PC-9 (cell line): ENCODE data around the gene RICTOR. TPM values are rescaled to one million over a fixed set of nuclear protein-coding genes. Genes with fewer than 3 reads are reported as not detected.

Experiments
- BruUV-seq: library from RNA; stranded (reverse); fragments of 400-500 nt; replicated peaks from 2 replicates; lab custom pipeline; 2021; lab: Mats Ljungman, UMichigan
- CTCF ChIA-PET: fragments of 300-600 bp; sonication (Branson Sonifier 250); formaldehyde crosslinking; loops from one replicate; lab custom pipeline; 2022; ENCODE audit warnings: antibody characterized with exemption; lab: Charles Lee
- POLR2A ChIA-PET: fragments of 300-600 bp; sonication (Branson Sonifier 250); formaldehyde crosslinking; loops from one replicate; lab custom pipeline; 2022; ENCODE audit warnings: antibody characterized with exemption; ENCODE audit not compliant: unreplicated experiment; lab: Charles Lee
- DNase-seq, 2 experiments: peaks; one replicate each; pipeline versions ENCODE4 v3.0.0 to v3.0.0-alpha.2; 2015 to 2022; ENCODE audit warnings: mixed read lengths in 1 of 2
- H2AFZ ChIP-seq: fragments of 200-600 bp; sonication (generic); 2 replicates; pipeline ENCODE4 v1.8.1; 2017; ENCODE audit warnings: antibody characterized with exemption
- H3F3A ChIP-seq: fragments of 200-600 bp; sonication (generic); 2 replicates; pipeline ENCODE4 v1.8.1; 2017; ENCODE audit warnings: antibody characterized with exemption, mild to moderate bottlenecking, low read depth; ENCODE audit not compliant: insufficient read depth
- H3K27ac ChIP-seq: fragments of 200-600 bp; sonication (generic); 2 replicates; pipeline ENCODE4 v1.6.1; 2016; ENCODE audit warnings: mixed run types
- H3K27me3 ChIP-seq: fragments of 200-600 bp; sonication (generic); 2 replicates; pipeline ENCODE4 v1.6.1; 2016; ENCODE audit warnings: low read depth, mixed run types; ENCODE audit not compliant: insufficient read depth
- H3K36me3 ChIP-seq: fragments of 200-600 bp; sonication (generic); 2 replicates; pipeline ENCODE4 v1.6.1; 2016; ENCODE audit warnings: low read depth, mixed run types
- H3K4me1 ChIP-seq: fragments of 200-600 bp; sonication (generic); replicated peaks from 2 replicates; pipeline ENCODE4 v1.6.1; 2016; ENCODE audit warnings: mixed run types; ENCODE audit not compliant: insufficient read depth
- H3K4me2 ChIP-seq: fragments of 200-600 bp; sonication (generic); 2 replicates; pipeline ENCODE4 v1.6.1; 2017; ENCODE audit warnings: mixed run types
- H3K4me3 ChIP-seq: fragments of 200-600 bp; sonication (generic); 2 replicates; pipeline ENCODE4 v1.6.1; 2016; ENCODE audit warnings: mixed run types
- H3K79me2 ChIP-seq: fragments of 200-600 bp; sonication (generic); 2 replicates; pipeline ENCODE4 v1.6.1; 2017; ENCODE audit warnings: low read depth, mixed run types
- H3K9me2 ChIP-seq: fragments of 200-600 bp; sonication (generic); 2 replicates; pipeline ENCODE4 v1.8.1; 2017; ENCODE audit warnings: mild to moderate bottlenecking; ENCODE audit not compliant: insufficient read depth
- H3K9me3 ChIP-seq: fragments of 200-600 bp; sonication (generic); 2 replicates; pipeline ENCODE4 v1.8.1; 2016; ENCODE audit warnings: low read depth; ENCODE audit not compliant: insufficient read depth
- H4K20me1 ChIP-seq: fragments of 200-600 bp; sonication (generic); 2 replicates; pipeline ENCODE4 v1.8.1; 2017; ENCODE audit not compliant: insufficient read depth
- EZH2 ChIP-seq: fragments of 200-600 bp; sonication (generic); IDR thresholded peaks from 2 replicates; pipeline ENCODE4 v1.8.0; 2017; ENCODE audit warnings: antibody characterized with exemption, low read depth
- intact Hi-C: fragments of 100-400 bp; cut with micrococcal nuclease; formaldehyde crosslinking; loops from one replicate; pipeline ENCODE4 v1.10.0; 2022; ENCODE audit not compliant: unreplicated experiment
- total RNA-seq: library from RNA; stranded (reverse); gene quantifications from 2 replicates; pipeline ENCODE4 v1.2.3, GENCODE V29; 2021
- TF ChIP-seq, protein P1 (sequence below): fragments of 200-600 bp; sonication (generic); conservative IDR thresholded peaks from 2 replicates; pipeline ENCODE4 v1.6.1; 2017; ENCODE audit warnings: mixed run types, antibody characterized with exemption, mild to moderate bottlenecking, moderate library complexity

The RICTOR gene
- total RNA-seq, 1 experiment from 2014 or later: 103 TPM

DNA sequence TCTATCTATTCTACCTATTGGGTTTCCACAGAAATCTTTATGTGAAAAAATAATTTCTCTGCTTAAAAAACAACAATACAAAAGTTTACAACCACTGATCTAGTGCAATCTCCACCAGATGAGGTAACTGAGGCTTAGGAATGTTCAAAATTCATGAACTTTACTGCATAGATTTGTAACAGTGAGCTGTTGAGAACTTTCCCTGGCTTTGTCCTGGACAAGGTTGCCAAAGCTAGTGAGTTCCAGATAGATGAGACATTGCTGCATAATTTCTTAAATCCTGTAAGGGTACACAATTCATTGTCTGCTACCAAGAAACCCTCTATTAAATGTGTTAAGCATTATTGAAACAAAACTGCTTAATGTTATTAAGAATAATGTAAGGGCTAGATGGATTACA lies 125.7 kb downstream of the RICTOR start:
- ChIA-PET CTCF (interaction anchor here (1.2 kb wide), 1 partner anchor 26 kb away, joined by 3 read pairs; no protein-coding TSS in a partner anchor), POLR2A (interaction anchor here (0.5 to 0.7 kb wide), 2 partner anchors 476 to 1930 kb away, joined by 4 to 15 read pairs; no protein-coding TSS in a partner anchor)
- Histone ChIP-seq H3K27ac (no peak overlapping the region), H2AFZ (no peak overlapping the region), H3K4me1 (no peaks in the 10 kb centered on the region), H3K9me3 (no peaks in the 10 kb centered on the region), H3K36me3 (peaks cover 77% of the 10 kb centered on the region), H3K4me3 (no peak overlapping the region), H3K79me2 (no peaks in the 10 kb centered on the region), H3K9me2 (no peaks in the 10 kb centered on the region), H3F3A (no peaks in the 10 kb centered on the region; the same call in none of the 2 replicates), H3K27me3 (no peaks in the 10 kb centered on the region), H3K4me2 (no peak overlapping the region), H4K20me1 (0 out of 2 replicates have a peak, but pooled peaks cover 6% of the 10 kb centered on the region)
- intact Hi-C loops: no loop called here
- no TSS peak for BruUV-seq
- no peak for TF ChIP-seq EZH2
- TF ChIP-seq, protein P1, sequence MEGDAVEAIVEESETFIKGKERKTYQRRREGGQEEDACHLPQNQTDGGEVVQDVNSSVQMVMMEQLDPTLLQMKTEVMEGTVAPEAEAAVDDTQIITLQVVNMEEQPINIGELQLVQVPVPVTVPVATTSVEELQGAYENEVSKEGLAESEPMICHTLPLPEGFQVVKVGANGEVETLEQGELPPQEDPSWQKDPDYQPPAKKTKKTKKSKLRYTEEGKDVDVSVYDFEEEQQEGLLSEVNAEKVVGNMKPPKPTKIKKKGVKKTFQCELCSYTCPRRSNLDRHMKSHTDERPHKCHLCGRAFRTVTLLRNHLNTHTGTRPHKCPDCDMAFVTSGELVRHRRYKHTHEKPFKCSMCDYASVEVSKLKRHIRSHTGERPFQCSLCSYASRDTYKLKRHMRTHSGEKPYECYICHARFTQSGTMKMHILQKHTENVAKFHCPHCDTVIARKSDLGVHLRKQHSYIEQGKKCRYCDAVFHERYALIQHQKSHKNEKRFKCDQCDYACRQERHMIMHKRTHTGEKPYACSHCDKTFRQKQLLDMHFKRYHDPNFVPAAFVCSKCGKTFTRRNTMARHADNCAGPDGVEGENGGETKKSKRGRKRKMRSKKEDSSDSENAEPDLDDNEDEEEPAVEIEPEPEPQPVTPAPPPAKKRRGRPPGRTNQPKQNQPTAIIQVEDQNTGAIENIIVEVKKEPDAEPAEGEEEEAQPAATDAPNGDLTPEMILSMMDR: no peak
- no peak for DNase-seq

DNA sequence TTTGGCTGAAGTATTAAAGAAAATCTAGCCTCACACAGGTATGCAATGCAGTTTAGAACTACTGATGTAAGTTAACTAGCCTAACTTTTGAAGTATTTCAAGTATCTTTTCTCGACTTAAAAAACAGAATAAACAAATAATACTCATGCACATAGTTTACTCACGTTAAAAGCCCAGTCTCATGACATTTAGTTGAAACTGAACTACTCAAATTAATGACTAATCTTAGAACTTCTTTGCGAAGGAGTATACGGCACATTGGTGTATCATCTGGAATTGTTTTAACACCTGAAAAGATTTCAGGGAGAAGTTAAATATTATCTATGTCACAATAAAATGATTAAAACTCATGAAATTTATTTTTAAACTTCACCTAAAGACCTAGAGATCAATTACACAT lies 129.9 kb downstream of the RICTOR start:
- no peak for TF ChIP-seq EZH2
- TF ChIP-seq, protein P1: no peak
- no TSS peak for BruUV-seq
- ChIA-PET POLR2A (interaction anchor here (0.7 kb wide), 1 partner anchor 1730 kb away, joined by 6 read pairs; no protein-coding TSS in a partner anchor), CTCF (no interaction called here)
- Histone ChIP-seq H3K79me2 (no peaks in the 10 kb centered on the region), H3K36me3 (peaks cover 66% of the 10 kb centered on the region), H3K9me2 (no peaks in the 10 kb centered on the region), H3K27ac (no peak overlapping the region), H3K4me1 (no peaks in the 10 kb centered on the region), H3K27me3 (no peaks in the 10 kb centered on the region), H3K4me3 (no peak overlapping the region), H2AFZ (no peak overlapping the region), H3K9me3 (no peaks in the 10 kb centered on the region), H4K20me1 (0 out of 2 replicates have a peak, but pooled peaks cover 6% of the 10 kb centered on the region), H3F3A (no peaks in the 10 kb centered on the region; the same call in 1 of the 2 replicates), H3K4me2 (no peak overlapping the region)
- intact Hi-C loops: no loop called here
- no peak for DNase-seq

DNA sequence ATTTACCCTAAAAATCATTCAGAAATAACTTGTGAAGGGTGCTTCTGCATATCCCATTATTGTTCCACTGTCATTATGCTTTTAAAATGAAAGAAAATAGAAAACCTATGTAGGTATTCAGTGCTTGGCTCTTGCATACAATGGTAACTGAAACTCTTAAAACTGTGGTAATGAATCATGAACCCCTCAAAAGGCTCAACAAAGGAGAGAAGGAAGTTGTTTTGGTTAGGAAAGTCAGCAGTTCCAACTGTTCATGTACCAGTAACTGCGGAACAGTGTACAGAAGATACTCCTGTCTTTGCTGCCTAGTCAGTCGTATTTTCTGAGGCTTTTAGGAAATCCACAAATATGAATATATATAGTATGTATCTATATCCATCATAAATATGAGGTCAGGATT lies 132.3 kb downstream of the RICTOR start:
- no TSS peak for BruUV-seq
- peaks cover 56% of the 10 kb centered on the region for H3K36me3 ChIP-seq

More for the DNA sequence above, 132.3 kb downstream of the RICTOR start:
- TF ChIP-seq, protein P1: no peak
- no peak for TF ChIP-seq EZH2
- Histone ChIP-seq H3K27ac (no peak overlapping the region), H3K4me1 (no peaks in the 10 kb centered on the region), H3K27me3 (no peaks in the 10 kb centered on the region), H3K79me2 (no peaks in the 10 kb centered on the region), H2AFZ (no peak overlapping the region), H4K20me1 (no peaks in the 10 kb centered on the region), H3K4me2 (no peak overlapping the region), H3K9me2 (no peaks in the 10 kb centered on the region), H3K4me3 (no peak overlapping the region), H3F3A (no peaks in the 10 kb centered on the region; the same call in 1 of the 2 replicates), H3K9me3 (no peaks in the 10 kb centered on the region)
- ChIA-PET CTCF (no interaction called here), POLR2A (no interaction called here)
- intact Hi-C loops: loop anchor here (2.0 kb wide), 1 partner anchor 15 kb away; no protein-coding TSS in a partner anchor
- no peak for DNase-seq
